ENCODE measurements around the gene OR52N1. TPM values are rescaled to one million over a fixed set of nuclear protein-coding genes. Genes with fewer than 3 reads are reported as not detected.

The OR52N1 gene
- total RNA-seq, 1 donor from 2014 or later: not detected

- TF ChIP-seq CTCF (IDR thresholded peaks at IDR 0.05; ENCODE audit: unreplicated experiment): no peak
- H3K9me3 Mint-ChIP-seq (ENCODE audit: low read depth): no peaks in the 10 kb centered on the region
- no peaks in the 10 kb centered on the region for H3K27me3 Mint-ChIP-seq
These were observed 24.5 kb upstream of the OR52N1 start for GRCh38 chr11:5815534-5815933.

GRCh38 chr11:5809905-5810795 is 19.1 kb upstream of the OR52N1 start:
- H3K27ac Mint-ChIP-seq: no peak overlapping the region
- no peaks in the 10 kb centered on the region for H3K36me3 Mint-ChIP-seq (ENCODE audit: insufficient read depth)
- no peak for TF ChIP-seq CTCF (IDR thresholded peaks at IDR 0.05; ENCODE audit: unreplicated experiment)
- no peak for DNase-seq (ENCODE audit: low spot score, unreplicated experiment)
- no peaks in the 10 kb centered on the region for H3K9me3 Mint-ChIP-seq (ENCODE audit: low read depth)
- peaks cover 8% of the 10 kb centered on the region for H3K27me3 Mint-ChIP-seq
- peaks cover 6% of the 10 kb centered on the region for H3K4me1 Mint-ChIP-seq (ENCODE audit: low read depth)
- H3K4me3 Mint-ChIP-seq (ENCODE audit: low read depth): no peak overlapping the region

More at GRCh38 chr11:5815534-5815933, 24.5 kb upstream of the OR52N1 start:
- Mint-ChIP-seq H3K4me1 (ENCODE audit: low read depth) (no peaks in the 10 kb centered on the region), H3K36me3 (ENCODE audit: insufficient read depth) (no peaks in the 10 kb centered on the region), H3K4me3 (ENCODE audit: low read depth) (no peak overlapping the region), H3K27ac (no peak overlapping the region)
- DNase-seq (ENCODE audit: low spot score, unreplicated experiment): no peak

- H3K4me1 Mint-ChIP-seq (ENCODE audit: low read depth): peaks cover 6% of the 10 kb centered on the region
- peaks cover 5% of the 10 kb centered on the region for H3K9me3 Mint-ChIP-seq (ENCODE audit: low read depth)
- peak overlapping the region; percentile 84 for H3K4me3 Mint-ChIP-seq (ENCODE audit: low read depth)
- H3K27ac Mint-ChIP-seq: peak overlapping the region; percentile 89
- no peak for DNase-seq (ENCODE audit: low spot score, unreplicated experiment)
- TF ChIP-seq CTCF (IDR thresholded peaks at IDR 0.05; ENCODE audit: unreplicated experiment): no peak
- peaks cover 8% of the 10 kb centered on the region for H3K27me3 Mint-ChIP-seq
- peaks cover 2% of the 10 kb centered on the region for H3K36me3 Mint-ChIP-seq (ENCODE audit: insufficient read depth)
These were observed 18.1 kb upstream of the OR52N1 start for GRCh38 chr11:5809122-5809519.

- H3K4me1 Mint-ChIP-seq (ENCODE audit: low read depth): peaks cover 6% of the 10 kb centered on the region
- H3K4me3 Mint-ChIP-seq (ENCODE audit: low read depth): peak within 1 kb of the TSS; percentile 84
These were observed 17.5 kb upstream of the OR52N1 start, which contains the start of gene OR52N2 for GRCh38 chr11:5808500-5809121. TSS of gene OR52N2 (plus strand) at chr11:5808924. CDS start at chr11:5820336, 11,412 bp downstream.

More at GRCh38 chr11:5808500-5809121, 17.5 kb upstream of the OR52N1 start, which contains the start of gene OR52N2:
- H3K9me3 Mint-ChIP-seq (ENCODE audit: low read depth): peaks cover 8% of the 10 kb centered on the region
- H3K36me3 Mint-ChIP-seq (ENCODE audit: insufficient read depth): peaks cover 2% of the 10 kb centered on the region
- H3K27ac Mint-ChIP-seq: peak within 1 kb of the TSS; percentile 89
- peaks cover 8% of the 10 kb centered on the region for H3K27me3 Mint-ChIP-seq
- peak; percentile 88 for TF ChIP-seq CTCF (IDR thresholded peaks at IDR 0.05; ENCODE audit: unreplicated experiment)
- DNase-seq (ENCODE audit: low spot score, unreplicated experiment): peak; percentile 66
